ENCODE measurements around the gene RAB29. TPM values are rescaled to one million over a fixed set of nuclear protein-coding genes. Genes with fewer than 3 reads are reported as not detected.
A peak's percentile ranks its signal among the peaks of the same experiment; 100 is the strongest.
"Not testable (repeated sequence)": the region's sequence is repeated elsewhere in the genome, so short reads cannot be mapped to it uniquely, and the experiment has no call there.

Gene RAB29, protein sequence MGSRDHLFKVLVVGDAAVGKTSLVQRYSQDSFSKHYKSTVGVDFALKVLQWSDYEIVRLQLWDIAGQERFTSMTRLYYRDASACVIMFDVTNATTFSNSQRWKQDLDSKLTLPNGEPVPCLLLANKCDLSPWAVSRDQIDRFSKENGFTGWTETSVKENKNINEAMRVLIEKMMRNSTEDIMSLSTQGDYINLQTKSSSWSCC
- total RNA-seq, result 10 to 100 TPM; 67.6 to 72.3 TPM

DNA sequence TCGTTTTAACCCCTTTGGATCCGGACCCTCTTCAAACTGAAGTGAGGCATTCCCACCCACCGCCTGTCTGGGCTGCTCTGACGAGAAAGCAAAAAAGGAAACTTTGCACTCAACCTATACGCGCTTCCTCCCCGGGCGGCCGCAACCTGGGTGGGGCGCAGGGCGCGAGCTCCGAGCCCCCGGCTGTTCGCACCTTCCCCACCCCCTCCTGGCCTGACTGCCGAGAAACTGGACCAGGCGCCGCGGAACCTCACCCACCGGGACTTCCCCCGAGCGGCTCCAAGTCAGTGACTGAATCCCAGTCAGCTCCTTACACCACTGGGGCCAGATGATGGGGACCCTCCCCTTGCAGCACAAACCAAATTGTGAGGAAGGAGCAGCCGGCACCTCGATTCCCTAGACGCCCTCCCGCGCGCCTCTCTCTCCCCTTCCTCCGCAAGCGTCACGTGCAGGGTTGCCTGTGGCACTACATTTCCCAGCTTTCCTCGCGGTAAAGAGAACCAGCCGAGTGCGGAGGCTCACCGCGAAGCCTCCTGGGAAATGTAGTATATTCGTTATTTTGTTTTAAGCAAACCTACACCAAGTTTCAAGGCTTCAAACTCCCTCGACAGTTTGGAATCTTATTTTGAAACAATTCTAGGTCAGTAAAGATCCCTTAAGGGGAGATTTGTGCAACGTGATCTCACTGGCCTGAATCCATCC lies at the start of gene RAB29:
TSS of gene RAB29 (minus strand) at position 468 of the 702 bp plus-strand sequence. CDS start 526 bp downstream, outside the sequence.
- H3K9me3 Mint-ChIP-seq, result no peaks in the 10 kb centered on the region
- H3K27ac Mint-ChIP-seq, result peak within 1 kb of the TSS; percentile 87
- POLR2A ChIA-PET, result interaction anchor here (0.8 to 6.0 kb wide), 21 partner anchors 9 to 487 kb away, joined by 3 to 99 read pairs (median 5); partner anchors contain the start of genes ELK4, NUCKS1 and PM20D1
- peak; percentile 92 for DNase-seq
- peak within 1 kb of the TSS; percentile 90 for H3K4me3 Mint-ChIP-seq
- CTCF ChIA-PET, result interaction anchor here (0.8 to 2.7 kb wide), 4 partner anchors 64 to 209 kb away, joined by 3 to 23 read pairs (median 5); no protein-coding TSS in a partner anchor
- H3K36me3 Mint-ChIP-seq (ENCODE audit: low read depth), result peaks cover 40% of the 10 kb centered on the region
- H3K4me1 Mint-ChIP-seq, result peaks cover 57% of the 10 kb centered on the region
- no peaks in the 10 kb centered on the region for H3K27me3 Mint-ChIP-seq

DNA sequence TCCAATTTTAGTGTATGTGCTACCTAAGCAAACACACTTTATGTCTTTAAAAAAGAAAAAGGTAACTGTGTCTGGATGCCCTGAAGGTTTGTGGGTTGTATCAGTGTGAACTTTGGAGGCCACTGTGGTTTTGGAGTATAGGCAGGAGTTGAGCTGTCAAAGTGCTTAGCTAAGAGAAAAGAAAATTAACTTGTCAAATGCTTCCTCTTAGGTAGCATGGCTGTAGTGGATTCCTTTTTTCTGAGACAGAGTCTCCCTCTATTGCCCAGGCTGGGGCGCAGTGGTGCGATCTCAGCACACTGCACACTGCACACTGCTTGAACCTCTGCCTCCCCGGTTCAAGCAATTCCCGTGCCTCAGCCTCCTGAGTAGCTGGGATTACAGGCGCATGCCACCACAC lies 48.9 kb upstream of the RAB29 start:
- ChIA-PET POLR2A (interaction anchor here (0.6 to 1.2 kb wide), 2 partner anchors 28 to 228 kb away, joined by 3 read pairs; no protein-coding TSS in a partner anchor), CTCF (interaction anchor here (0.6 to 0.9 kb wide), 2 partner anchors 22 to 160 kb away, joined by 3 read pairs; no protein-coding TSS in a partner anchor)
- peak; percentile 28 for DNase-seq
- Mint-ChIP-seq H3K9me3 (no peaks in the 10 kb centered on the region), H3K27ac (peak overlapping the region; percentile 2), H3K4me1 (peaks cover 19% of the 10 kb centered on the region), H3K4me3 (no peak overlapping the region), H3K27me3 (peaks cover 3% of the 10 kb centered on the region), H3K36me3 (ENCODE audit: low read depth) (no peaks in the 10 kb centered on the region)

DNA sequence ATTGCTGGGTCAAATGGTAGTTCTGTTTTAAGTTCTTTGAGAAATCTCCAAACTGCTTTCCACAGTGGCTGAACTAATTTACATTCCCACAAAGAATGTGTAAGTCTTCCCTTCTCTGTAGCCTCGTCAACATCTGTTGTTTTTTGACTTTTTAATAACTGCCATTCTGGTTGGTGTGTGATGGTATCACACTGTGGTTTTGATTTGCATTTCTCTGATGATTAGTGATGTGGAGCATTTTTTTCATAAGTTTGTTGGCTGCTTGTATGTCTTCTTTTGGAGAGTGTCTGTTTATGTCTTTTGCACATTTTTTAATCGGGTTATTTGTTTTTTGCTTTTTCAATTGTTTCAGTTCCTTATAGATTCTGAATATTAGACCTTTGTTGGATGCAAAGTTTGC lies 48.0 kb upstream of the RAB29 start:
- H3K9me3 Mint-ChIP-seq; H3K27me3 Mint-ChIP-seq; H3K4me3 Mint-ChIP-seq; H3K27ac Mint-ChIP-seq; CTCF ChIA-PET; H3K36me3 Mint-ChIP-seq (ENCODE audit: low read depth); DNase-seq; POLR2A ChIA-PET: not testable (repeated sequence)
- peaks cover 19% of the 10 kb centered on the region for H3K4me1 Mint-ChIP-seq

DNA sequence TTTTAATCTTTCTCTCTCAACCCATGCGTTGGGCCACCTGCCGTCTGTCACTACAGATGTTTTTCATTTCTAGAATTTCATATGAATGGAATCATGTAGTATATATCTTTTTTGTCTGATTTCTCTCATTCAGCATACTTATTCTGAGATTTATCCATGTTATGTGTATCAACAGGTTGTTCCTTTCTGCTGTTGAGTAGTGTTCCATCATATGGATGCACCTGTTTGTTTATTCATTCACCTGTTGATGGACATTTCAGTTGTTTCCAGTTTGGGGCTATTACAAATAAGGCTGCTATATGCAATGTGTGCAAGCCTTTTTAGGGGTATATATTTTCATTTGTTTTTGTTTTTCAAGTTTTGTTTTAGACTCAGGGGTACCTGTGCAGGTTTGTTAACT lies 47.1 kb upstream of the RAB29 start:
- H3K27ac Mint-ChIP-seq, result no peak overlapping the region
- H3K27me3 Mint-ChIP-seq, result peaks cover 2% of the 10 kb centered on the region
- H3K9me3 Mint-ChIP-seq, result no peaks in the 10 kb centered on the region
- no peak for DNase-seq
- H3K4me3 Mint-ChIP-seq, result no peak overlapping the region
- peaks cover 19% of the 10 kb centered on the region for H3K4me1 Mint-ChIP-seq
- ChIA-PET POLR2A (no interaction called here), CTCF (no interaction called here)
- no peaks in the 10 kb centered on the region for H3K36me3 Mint-ChIP-seq (ENCODE audit: low read depth)

DNA sequence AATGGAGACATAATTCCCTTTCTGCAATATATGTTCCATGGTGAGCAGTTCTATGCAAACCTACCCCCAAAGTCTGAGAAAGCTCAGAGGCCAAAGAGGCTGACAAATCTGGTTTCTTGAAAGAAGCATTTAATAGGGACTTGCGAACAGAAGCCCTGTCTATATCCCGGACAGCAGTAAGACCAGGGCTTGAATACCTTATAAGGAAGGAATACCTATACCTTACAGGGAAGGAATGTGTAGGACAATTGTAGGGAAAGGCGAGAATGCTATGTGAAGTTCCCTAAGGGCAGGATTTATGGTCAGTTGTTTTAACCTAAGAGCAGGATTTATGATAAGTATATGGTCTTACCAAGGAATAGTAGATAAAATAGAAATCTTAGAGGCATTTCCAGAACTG lies 42.7 kb upstream of the RAB29 start:
- Mint-ChIP-seq H3K27me3 (peaks cover 13% of the 10 kb centered on the region), H3K36me3 (ENCODE audit: low read depth) (no peaks in the 10 kb centered on the region), H3K9me3 (no peaks in the 10 kb centered on the region), H3K27ac (no peak overlapping the region), H3K4me3 (no peak overlapping the region), H3K4me1 (peaks cover 12% of the 10 kb centered on the region)
- POLR2A ChIA-PET, result no interaction called here
- no peak for DNase-seq
- CTCF ChIA-PET, result no interaction called here

DNA sequence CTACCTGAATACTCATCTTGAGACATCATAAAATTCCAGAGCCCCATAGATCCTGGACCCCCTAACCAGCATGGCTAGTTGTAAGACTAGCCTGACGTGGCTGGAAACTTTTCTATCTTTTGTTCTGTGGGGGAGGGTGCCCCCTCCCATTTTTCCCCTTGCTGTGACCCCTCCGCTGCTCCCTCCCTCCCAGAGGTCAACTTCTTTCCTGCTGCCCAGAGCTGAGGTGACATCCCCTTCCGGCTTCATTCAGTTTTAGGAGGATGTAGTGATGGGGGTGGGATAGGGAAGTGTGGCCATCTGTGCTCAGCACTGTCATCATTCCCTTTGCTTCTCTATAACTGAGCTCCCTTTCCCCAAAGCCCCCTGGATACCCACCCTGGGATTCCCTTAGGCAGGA lies 42.1 kb upstream of the RAB29 start:
- no peak overlapping the region for H3K4me3 Mint-ChIP-seq
- ChIA-PET POLR2A (no interaction called here), CTCF (no interaction called here)
- H3K36me3 Mint-ChIP-seq (ENCODE audit: low read depth), result no peaks in the 10 kb centered on the region
- peaks cover 9% of the 10 kb centered on the region for H3K4me1 Mint-ChIP-seq
- H3K27ac Mint-ChIP-seq, result no peak overlapping the region
- H3K9me3 Mint-ChIP-seq, result no peaks in the 10 kb centered on the region
- no peak for DNase-seq
- H3K27me3 Mint-ChIP-seq, result peaks cover 13% of the 10 kb centered on the region

DNA sequence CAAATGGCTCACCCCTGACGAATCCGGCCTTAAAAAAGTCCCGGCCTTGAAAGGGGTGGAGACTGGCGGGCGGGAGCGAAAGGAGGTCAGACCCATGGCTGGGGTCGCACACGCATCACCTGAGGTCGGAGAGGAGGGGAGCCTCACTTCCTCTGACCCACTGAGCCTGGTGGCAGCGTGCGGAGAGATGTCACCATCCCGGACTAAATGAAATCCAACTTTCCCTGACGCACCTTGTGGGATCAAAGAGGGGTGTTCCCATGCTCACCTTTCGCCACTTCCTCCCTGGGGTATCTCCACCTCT lies 38.4 kb upstream of the RAB29 start:
- no peaks in the 10 kb centered on the region for H3K9me3 Mint-ChIP-seq
- peak overlapping the region; percentile 47 for H3K27ac Mint-ChIP-seq
- H3K4me1 Mint-ChIP-seq, result peaks cover 39% of the 10 kb centered on the region
- DNase-seq, result no peak
- CTCF ChIA-PET, result no interaction called here
- peaks cover 18% of the 10 kb centered on the region for H3K36me3 Mint-ChIP-seq (ENCODE audit: low read depth)
- H3K4me3 Mint-ChIP-seq, result peak overlapping the region; percentile 85
- H3K27me3 Mint-ChIP-seq, result peaks cover 13% of the 10 kb centered on the region
- POLR2A ChIA-PET, result interaction anchor here (0.9 to 1.1 kb wide), 2 partner anchors 9 to 40 kb away, joined by 3 read pairs; no protein-coding TSS in a partner anchor

DNA sequence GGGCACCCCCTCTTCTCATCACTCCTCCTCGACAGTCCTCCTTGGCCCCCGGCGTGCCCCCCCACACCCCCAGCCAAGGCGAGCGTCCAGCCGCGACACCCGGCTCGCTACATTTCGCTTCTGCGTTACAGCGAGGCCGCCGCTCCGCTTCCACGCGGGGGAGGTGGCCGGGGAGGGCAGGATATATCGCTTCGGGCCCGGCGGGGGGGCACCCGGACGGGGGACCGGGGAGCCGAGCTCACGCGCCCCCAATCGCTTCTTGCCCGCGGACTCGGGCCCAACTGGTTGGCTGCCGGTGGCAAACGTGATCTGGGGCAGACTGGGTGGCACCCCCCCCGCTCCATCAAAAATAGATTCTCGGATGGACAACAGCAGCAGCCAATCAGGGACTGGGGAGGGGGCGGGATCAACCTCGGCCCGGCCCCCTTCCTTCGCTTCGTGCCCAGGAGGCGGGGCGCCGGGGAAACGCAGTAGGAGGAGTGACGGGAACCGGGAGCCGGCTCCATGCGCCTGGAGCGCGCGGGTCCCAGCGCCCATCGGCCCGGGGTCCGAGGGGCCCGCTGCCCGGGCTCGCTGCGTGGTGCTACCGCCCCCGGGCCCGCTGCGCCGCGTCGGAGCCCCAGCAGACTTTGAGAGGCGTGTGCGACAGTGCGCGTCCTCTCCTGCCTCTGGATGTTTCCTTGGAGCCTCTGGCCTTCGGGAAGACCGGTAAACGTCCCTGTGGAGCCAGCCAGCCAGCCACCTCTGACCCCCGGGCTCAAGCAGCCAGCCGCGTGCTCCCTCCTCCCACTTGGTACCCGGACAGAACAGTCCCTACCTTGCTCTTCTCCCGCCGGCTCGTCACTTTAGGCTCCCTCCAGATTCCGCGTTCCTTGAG lies 37.8 kb upstream of the RAB29 start, which contains the start of gene SLC41A1:
TSS of gene SLC41A1 (minus strand) at position 321 of the 877 bp plus-strand sequence. CDS start 2,757 bp downstream, outside the sequence.
- peak within 1 kb of the TSS; percentile 85 for H3K4me3 Mint-ChIP-seq

DNA sequence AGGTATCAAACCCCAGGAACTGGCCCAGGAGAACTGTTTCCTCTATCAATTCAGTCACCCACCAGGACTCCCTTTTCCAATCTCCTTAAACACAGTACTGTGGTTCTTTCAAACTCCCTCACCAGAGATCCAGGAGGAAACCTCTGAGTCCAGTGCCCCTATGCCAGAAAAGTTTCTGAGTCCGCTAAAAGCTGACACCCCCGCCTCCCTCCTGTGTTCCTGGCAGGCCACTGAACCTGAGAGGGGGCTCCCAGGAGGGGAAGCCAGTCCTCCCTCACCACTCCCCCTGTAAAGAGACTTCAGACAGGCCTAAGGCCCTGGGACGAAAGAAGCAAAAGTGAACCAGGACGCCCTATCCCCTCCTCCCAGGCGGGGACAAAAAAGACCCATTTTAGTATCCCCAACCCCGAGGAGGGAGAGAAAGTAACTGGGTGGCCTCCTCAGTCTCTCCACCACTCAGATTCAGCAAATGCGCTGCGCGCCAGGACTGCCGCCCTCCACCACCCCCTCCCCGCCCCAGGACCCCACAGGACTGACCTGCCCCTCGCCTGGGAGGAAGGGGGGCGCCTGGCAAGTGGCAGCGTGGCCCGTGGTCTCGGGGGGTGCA lies 37.1 kb upstream of the RAB29 start:
- H3K27me3 Mint-ChIP-seq, result peaks cover 13% of the 10 kb centered on the region
- no peaks in the 10 kb centered on the region for H3K9me3 Mint-ChIP-seq
- peak; percentile 22 for DNase-seq
- POLR2A ChIA-PET, result interaction anchor here (0.9 to 1.9 kb wide), 3 partner anchors 9 to 61 kb away, joined by 3 to 11 read pairs (median 3); partner anchors contain the start of gene RAB29
- peak overlapping the region; percentile 28 for H3K27ac Mint-ChIP-seq
- H3K36me3 Mint-ChIP-seq (ENCODE audit: low read depth), result peaks cover 24% of the 10 kb centered on the region
- H3K4me3 Mint-ChIP-seq, result peak overlapping the region; percentile 85
- H3K4me1 Mint-ChIP-seq, result peaks cover 46% of the 10 kb centered on the region
- CTCF ChIA-PET, result interaction anchor here (0.9 to 2.1 kb wide), 2 partner anchors 18 to 20 kb away, joined by 3 to 8 read pairs; no protein-coding TSS in a partner anchor

More for the DNA sequence above, 37.8 kb upstream of the RAB29 start, which contains the start of gene SLC41A1:
- H3K27ac Mint-ChIP-seq, result peak within 1 kb of the TSS; percentile 73
- H3K9me3 Mint-ChIP-seq, result no peaks in the 10 kb centered on the region
- peak; percentile 92 for DNase-seq
- POLR2A ChIA-PET, result interaction anchor here (0.9 to 1.5 kb wide), 3 partner anchors 8 to 62 kb away, joined by 3 read pairs; no protein-coding TSS in a partner anchor
- peaks cover 43% of the 10 kb centered on the region for H3K4me1 Mint-ChIP-seq
- peaks cover 22% of the 10 kb centered on the region for H3K36me3 Mint-ChIP-seq (ENCODE audit: low read depth)
- CTCF ChIA-PET, result no interaction called here
- H3K27me3 Mint-ChIP-seq, result peaks cover 13% of the 10 kb centered on the region

DNA sequence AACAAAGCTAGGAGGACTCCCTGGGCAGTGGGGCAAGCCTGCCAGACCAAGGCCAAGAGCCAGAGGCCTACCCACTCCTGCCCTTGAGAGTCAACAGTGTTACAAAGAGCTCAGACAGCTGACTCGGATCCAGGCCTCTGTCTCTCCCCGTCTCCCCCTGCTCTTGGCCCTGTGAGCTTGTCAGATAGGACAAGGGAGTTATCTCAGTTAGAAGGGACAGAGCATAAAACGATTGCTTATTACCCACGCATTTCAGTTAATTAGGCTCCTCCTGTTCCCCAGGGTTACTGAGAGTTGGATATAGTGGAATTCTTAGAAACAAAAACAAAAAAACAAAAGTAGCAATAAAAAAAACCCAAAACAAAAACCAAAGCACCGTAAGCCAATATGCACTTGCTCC lies 36.4 kb upstream of the RAB29 start:
- peaks cover 13% of the 10 kb centered on the region for H3K27me3 Mint-ChIP-seq
- H3K36me3 Mint-ChIP-seq (ENCODE audit: low read depth), result peaks cover 26% of the 10 kb centered on the region
- H3K27ac Mint-ChIP-seq, result no peak overlapping the region
- peaks cover 53% of the 10 kb centered on the region for H3K4me1 Mint-ChIP-seq
- ChIA-PET CTCF (interaction anchor here (0.9 to 2.1 kb wide), 2 partner anchors 18 to 20 kb away, joined by 3 to 8 read pairs; no protein-coding TSS in a partner anchor), POLR2A (interaction anchor here (0.9 to 1.9 kb wide), 3 partner anchors 10 to 61 kb away, joined by 3 to 11 read pairs (median 3); partner anchors contain the start of gene RAB29)
- H3K9me3 Mint-ChIP-seq, result no peaks in the 10 kb centered on the region
- no peak for DNase-seq
- H3K4me3 Mint-ChIP-seq, result peak overlapping the region; percentile 85

DNA sequence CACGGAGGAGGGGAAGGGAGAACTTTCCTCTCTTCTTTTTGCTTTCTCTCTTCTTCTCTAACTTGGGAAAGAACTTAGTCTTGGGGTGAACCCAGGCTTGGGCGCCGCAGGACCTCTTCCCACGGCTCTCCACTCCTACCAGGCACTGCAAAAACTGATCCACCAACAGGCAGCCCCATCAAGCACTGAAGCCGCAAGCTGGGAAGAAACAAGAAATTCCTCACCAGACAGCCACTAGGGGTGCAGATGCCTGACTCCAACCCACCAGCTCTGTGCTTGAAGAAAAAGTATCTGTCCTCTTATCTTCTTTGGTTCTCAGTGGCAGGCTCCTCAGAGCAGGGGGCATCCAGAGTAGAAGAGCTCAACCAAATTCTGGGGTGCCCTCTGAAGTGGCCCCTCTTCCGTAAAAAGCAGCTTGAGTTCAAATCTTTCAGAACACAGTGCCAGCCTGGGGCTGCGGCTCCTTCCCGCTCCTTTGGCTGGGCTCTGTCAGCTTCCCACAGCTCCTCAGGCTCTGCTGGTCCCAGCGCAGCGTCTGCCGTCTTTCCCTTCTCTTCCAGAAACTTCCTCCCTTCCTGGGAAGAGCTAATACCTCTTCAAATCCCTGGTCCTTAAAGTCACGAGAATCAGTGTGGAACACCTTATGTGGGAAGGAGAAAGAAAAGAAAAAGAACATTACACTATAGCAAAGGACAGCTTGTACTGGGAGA lies 35.3 kb upstream of the RAB29 start:
- no peak overlapping the region for H3K4me3 Mint-ChIP-seq
- POLR2A ChIA-PET, result interaction anchor here (1.4 to 1.9 kb wide), 2 partner anchors 36 to 39 kb away, joined by 5 to 11 read pairs; partner anchors contain the start of genes PM20D1 and RAB29
- CTCF ChIA-PET, result interaction anchor here (2.1 kb wide), 1 partner anchor 17 kb away, joined by 8 read pairs; no protein-coding TSS in a partner anchor

More for the DNA sequence above, 35.3 kb upstream of the RAB29 start:
- Mint-ChIP-seq H3K36me3 (ENCODE audit: low read depth) (peaks cover 30% of the 10 kb centered on the region), H3K27ac (no peak overlapping the region), H3K27me3 (peaks cover 13% of the 10 kb centered on the region), H3K4me1 (peaks cover 63% of the 10 kb centered on the region), H3K9me3 (no peaks in the 10 kb centered on the region)
- DNase-seq, result no peak

All from activated CD4-positive, alpha-beta memory T cell treated with anti-CD3 and anti-CD28 coated beads, Interleukin-2, amount 10 ng/mL, durations not matched to agents 7 days and 5 days (primary cell).